ENCODE data around the gene ARIH2. TPM values are rescaled to one million over a fixed set of nuclear protein-coding genes. Genes with fewer than 3 reads are reported as not detected.

Gene ARIH2
- total and polyA plus RNA-seq, 2 of the 8 experiments (the other 6 are each of a cell fraction or from before 2014, with no cell fraction given) = 72.9 to 136 TPM

GRCh38 chr3:49005303-49005680, 86.7 kb downstream of the ARIH2 start:
- ChIA-PET POLR2A (ENCODE audit: partially characterized antibody) (interaction anchor here (0.6 to 38.8 kb wide), 6 partner anchors 3 to 812 kb away, joined by 3 to 1518 read pairs (median 18); partner anchors contain the start of genes CELSR3, DALRD3, IMPDH2 and NDUFAF3), CTCF (ENCODE audit: partially characterized antibody) (interaction anchor here (5.0 to 24.3 kb wide), 3 partner anchors 10 to 16 kb away, joined by 36 to 467 read pairs (median 42); partner anchors contain the start of genes NDUFAF3 and P4HTM)
- Histone ChIP-seq H3K4ac (replicated peaks; ENCODE audit: insufficient read length, low read depth, low read length) (no peak overlapping the region), H2BK15ac (ENCODE audit: low read length) (no peak overlapping the region), H3K14ac (ENCODE audit: insufficient read length) (no peak overlapping the region), H3K27ac (ENCODE audit: low read depth, low read length) (no peak overlapping the region), H4K91ac (replicated peaks; ENCODE audit: insufficient read length, low read length) (no peak overlapping the region), H3K23me2 (ENCODE audit: low read depth, low read length) (peaks cover 12% of the 10 kb centered on the region), H2BK20ac (ENCODE audit: low read length) (no peak overlapping the region), H3K18ac (ENCODE audit: extremely low read depth, low read length) (no peak overlapping the region), H2BK120ac (replicated peaks; ENCODE audit: low read depth, low read length) (no peak overlapping the region), H4K20me1 (replicated peaks in 1 of 2; ENCODE audit: control insufficient read depth in 1 of 2, insufficient read depth in 2 of 2, low read length in 2 of 2) (peaks cover 7 to 12% of the 10 kb centered on the region in 2 experiments), H4K8ac (ENCODE audit: extremely low read depth, insufficient read depth, low read length) (no peak overlapping the region), H2AK5ac (ENCODE audit: low read depth, low read length) (no peak overlapping the region), H3K79me2 (ENCODE audit: control insufficient read depth in 1 of 2, insufficient read depth in 2 of 2, low read length in 2 of 2) (peaks cover 11 to 24% of the 10 kb centered on the region in 2 experiments), H4K5ac (ENCODE audit: insufficient read length, low read depth, low read length) (no peak overlapping the region), H3K36me3 (ENCODE audit: control insufficient read depth in 2 of 4, insufficient read depth in 4 of 4, low read length in 3 of 4) (peaks cover 0 to 5% (median 1%) of the 10 kb centered on the region in 4 experiments; a peak in 2 of 8 replicates), H3K27me3 (replicated peaks in 1 of 4; ENCODE audit: control insufficient read depth in 3 of 4, extremely low read depth in 1 of 4, insufficient read depth in 3 of 4, low read length in 3 of 4) (no peaks in the 10 kb centered on the region), H3K9ac (replicated peaks in 1 of 4; ENCODE audit: extremely low read depth in 1 of 4, low read depth in 3 of 4, low read length in 3 of 4) (no peak overlapping the region), H3K79me1 (ENCODE audit: low read depth, low read length) (peaks cover 7% of the 10 kb centered on the region), H3K4me3 (ENCODE audit: extremely low read depth in 1 of 4, insufficient read depth in 2 of 4, low read depth in 3 of 4, low read length in 4 of 4) (no peak overlapping the region), H2BK12ac (ENCODE audit: low read depth, low read length) (0 out of 2 replicates have a peak overlapping the region, but pooled peaks have one; percentile 50), H2AFZ (ENCODE audit: low read length) (no peak overlapping the region), H3K4me2 (ENCODE audit: insufficient read depth in 1 of 2, low read depth in 2 of 2, low read length in 2 of 2) (no peak overlapping the region; a peak in 1 of 4 replicates), H3K56ac (replicated peaks; ENCODE audit: insufficient read length, low read depth, low read length) (no peak overlapping the region), H3K4me1 (replicated peaks in 1 of 4; ENCODE audit: control insufficient read depth in 3 of 4, insufficient read depth in 4 of 4, low read length in 3 of 4) (peaks cover 0 to 13% (median 7%) of the 10 kb centered on the region in 4 experiments; a peak in 6 of 7 replicates), H3K9me3 (ENCODE audit: insufficient read depth in 2 of 2, low read depth in 1 of 2, low read length in 1 of 2) (no peaks in the 10 kb centered on the region), H3K23ac (ENCODE audit: insufficient read length) (no peak overlapping the region), H2BK5ac (ENCODE audit: low read depth, low read length) (no peak overlapping the region)
- no peak for DNase-seq (ENCODE audit: low read depth in 1 of 2, low spot score in 2 of 2)
- FAIRE-seq = no peak
- 91% methylated on average over 3 of the region's 3 CpGs; no CpG with 5 or more reads in 1 of the 2 experiments for WGBS, 2 experiments (ENCODE audit: extremely low coverage in 1 of 2, insufficient coverage in 1 of 2, insufficient read length in 1 of 2, insufficient replicate concordance in 2 of 2, low coverage in 1 of 2, low lambda C conversion rate in 2 of 2, missing lambda C conversion rate in 1 of 2)
- no peak for TF ChIP-seq TCF12 (IDR thresholded peaks at IDR 0.05; ENCODE audit: low read depth, low read length)
- TF ChIP-seq KDM5A (IDR thresholded peaks at IDR 0.05; ENCODE audit: low read length) = no peak
- TF ChIP-seq TBP (IDR thresholded peaks at IDR 0.05; ENCODE audit: low read depth, low read length) = no peak
- no peak for TF ChIP-seq POU5F1 (IDR thresholded peaks at IDR 0.05; ENCODE audit: low read depth, low read length)
- no peak for TF ChIP-seq RAD21 (IDR thresholded peaks at IDR 0.05 in 1 of 2, conservative IDR thresholded peaks at IDR 0.05 in 1 of 2; ENCODE audit: low read depth in 2 of 2, low read length in 2 of 2)
- no peak for TF ChIP-seq JUND (IDR thresholded peaks at IDR 0.05; ENCODE audit: low read length)
- TF ChIP-seq RFX5 (IDR thresholded peaks at IDR 0.05; ENCODE audit: borderline replicate concordance, low read depth, low read length) = no peak
- no peak for TF ChIP-seq CEBPB (IDR thresholded peaks at IDR 0.05; ENCODE audit: low read depth, low read length)
- TF ChIP-seq ASH2L (IDR thresholded peaks at IDR 0.05; ENCODE audit: low read length) = no peak
- no peak for TF ChIP-seq RXRA (IDR thresholded peaks at IDR 0.05; ENCODE audit: insufficient read depth, low read depth, low read length)
- TF ChIP-seq SRF (IDR thresholded peaks at IDR 0.05; ENCODE audit: low read depth, low read length) = no peak
- no peak for TF ChIP-seq EZH2 (IDR thresholded peaks at IDR 0.05; ENCODE audit: low read depth, low read length, severe bottlenecking)
- TF ChIP-seq HDAC2 (IDR thresholded peaks at IDR 0.05; ENCODE audit: borderline replicate concordance in 1 of 2, low read depth in 2 of 2, low read length in 2 of 2) = no peak
- TF ChIP-seq FOSL1 (IDR thresholded peaks at IDR 0.05; ENCODE audit: insufficient read depth, low read depth, low read length) = no peak

Measured in H1 (cell line).